Measurements from ENCODE around the gene APOL3. TPM values are rescaled to one million over a fixed set of nuclear protein-coding genes. Genes with fewer than 3 reads are reported as not detected.

APOL3 gene
- total and polyA plus RNA-seq, 2 of the 13 experiments (the other 11 are each of a cell fraction or from before 2014, with no cell fraction given) = 3.8 to 5.4 TPM

- Histone ChIP-seq H3K79me2 (ENCODE audit: insufficient read depth, low read length) (no peaks in the 10 kb centered on the region), H3K27me3 (ENCODE audit: control insufficient read depth in 1 of 2, insufficient read depth in 2 of 2, low read length in 2 of 2) (0 out of 5 replicates have a peak, but pooled peaks cover 0 to 11% of the 10 kb centered on the region in 2 experiments), H3K4me3 (replicated peaks in 1 of 3; ENCODE audit: insufficient read depth in 1 of 3, low read depth in 2 of 3, low read length in 3 of 3) (no peak overlapping the region), H3K4me2 (ENCODE audit: low read depth, low read length) (no peak overlapping the region), H4K20me1 (ENCODE audit: insufficient read depth, low read length) (no peaks in the 10 kb centered on the region), H2AFZ (ENCODE audit: low read length) (no peak overlapping the region), H3K9ac (ENCODE audit: insufficient read depth, low read depth, low read length) (no peak overlapping the region), H3K9me3 (ENCODE audit: low read length) (no peaks in the 10 kb centered on the region), H3K27ac (ENCODE audit: extremely low read length, insufficient read depth, low read length) (no peak overlapping the region), H3K36me3 (replicated peaks in 1 of 2; ENCODE audit: control insufficient read depth in 1 of 2, insufficient read depth in 2 of 2, low read length in 2 of 2) (no peaks in the 10 kb centered on the region), H3K4me1 (ENCODE audit: insufficient read depth, low read length) (peaks cover 22% of the 10 kb centered on the region)
- ChIA-PET CTCF (ENCODE audit: low intra/inter-chr PET ratio, low total read pairs) (no interaction called here), POLR2A (no interaction called here)
- intact Hi-C loops (cut with micrococcal nuclease; ENCODE audit: unreplicated experiment) = no loop called here
- no peak for ATAC-seq
- DNase-seq (ENCODE audit: low spot score) = no peak
- in situ Hi-C loops (cut with HindIII; ENCODE audit: extremely low pct_ligation_motif_present, low pct_unique_long_range_greater_than_20kb) = loop anchor here (25.0 kb wide), 1 partner anchor 376 kb away; no protein-coding TSS in a partner anchor
- no TSS peak for BruUV-seq (replicated peaks)
- FAIRE-seq = no peak
- no peak for TF ChIP-seq FIP1L1 (IDR thresholded peaks at IDR 0.05; ENCODE audit: borderline replicate concordance, insufficient read depth, low read depth, low read length)
- TF ChIP-seq SCMH1 (CRISPR knock-in tag; IDR thresholded peaks at IDR 0.05; ENCODE audit: borderline replicate concordance) = no peak
- TF ChIP-seq STAT5B (CRISPR knock-in tag; IDR thresholded peaks at IDR 0.05) = no peak
- no peak for TF ChIP-seq ZBTB1 (CRISPR knock-in tag; IDR thresholded peaks at IDR 0.05; ENCODE audit: borderline replicate concordance)
- TF ChIP-seq NCOA1 (CRISPR knock-in tag; IDR thresholded peaks at IDR 0.05) = no peak
- TF ChIP-seq NR2F1 (CRISPR knock-in tag; IDR thresholded peaks at IDR 0.05) = no peak
- no peak for TF ChIP-seq CREB3 (CRISPR knock-in tag; IDR thresholded peaks at IDR 0.05)
- TF ChIP-seq NR2F2 (IDR thresholded peaks at IDR 0.05; ENCODE audit: borderline replicate concordance, low read depth) = no peak
- TF ChIP-seq ZNF629 (CRISPR knock-in tag; conservative IDR thresholded peaks at IDR 0.05) = no peak
- no peak for TF ChIP-seq ZNF230 (CRISPR knock-in tag; IDR thresholded peaks at IDR 0.05)
- 0% methylated on average over 1 of the region's 1 CpG for WGBS (ENCODE audit: low lambda C conversion rate)
Measured at GRCh38 chr22:36113121-36113520, 47.4 kb downstream of the APOL3 start.

All from HepG2 (cell line).